Activated CD8-positive, alpha-beta memory T cell treated with anti-CD3 and anti-CD28 coated beads for 36 hours (primary cell): ENCODE results near the gene ARHGAP4. TPM values are rescaled to one million over a fixed set of nuclear protein-coding genes. Genes with fewer than 3 reads are reported as not detected.

Source experiments
- CTCF ChIA-PET: fragments of 350-600 bp; sonication (Branson Sonifier 250); formaldehyde crosslinking; loops from one replicate; lab custom pipeline; 2021; ENCODE audit warnings: antibody characterized with exemption; lab: Charles Lee
- POLR2A ChIA-PET: fragments of 350-600 bp; sonication (Branson Sonifier 250); formaldehyde crosslinking; loops from one replicate; lab custom pipeline; 2021; ENCODE audit warnings: antibody characterized with exemption; lab: Charles Lee
- total RNA-seq, 2 experiments: library from RNA; stranded (reverse); gene quantifications; one replicate each; pipeline ENCODE4 v1.2.3, GENCODE V29; 2021

ARHGAP4 gene
- total RNA-seq, 2 experiments from 2014 or later = 112 to 113 TPM

DNA sequence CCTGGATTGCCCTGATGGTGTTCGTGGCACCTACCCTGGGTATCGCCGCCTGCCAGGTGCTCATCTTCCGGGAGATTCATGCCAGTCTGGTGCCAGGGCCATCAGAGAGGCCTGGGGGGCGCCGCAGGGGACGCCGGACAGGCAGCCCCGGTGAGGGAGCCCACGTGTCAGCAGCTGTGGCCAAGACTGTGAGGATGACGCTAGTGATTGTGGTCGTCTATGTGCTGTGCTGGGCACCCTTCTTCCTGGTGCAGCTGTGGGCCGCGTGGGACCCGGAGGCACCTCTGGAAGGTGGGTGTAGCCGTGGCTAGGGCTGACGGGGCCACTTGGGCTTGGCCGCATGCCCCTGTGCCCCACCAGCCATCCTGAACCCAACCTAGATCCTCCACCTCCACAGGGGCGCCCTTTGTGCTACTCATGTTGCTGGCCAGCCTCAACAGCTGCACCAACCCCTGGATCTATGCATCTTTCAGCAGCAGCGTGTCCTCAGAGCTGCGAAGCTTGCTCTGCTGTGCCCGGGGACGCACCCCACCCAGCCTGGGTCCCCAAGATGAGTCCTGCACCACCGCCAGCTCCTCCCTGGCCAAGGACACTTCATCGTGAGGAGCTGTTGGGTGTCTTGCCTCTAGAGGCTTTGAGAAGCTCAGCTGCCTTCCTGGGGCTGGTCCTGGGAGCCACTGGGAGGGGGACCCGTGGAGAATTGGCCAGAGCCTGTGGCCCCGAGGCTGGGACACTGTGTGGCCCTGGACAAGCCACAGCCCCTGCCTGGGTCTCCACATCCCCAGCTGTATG is 19.7 kb downstream of the ARHGAP4 start:
- ChIA-PET POLR2A (interaction anchor here (1.3 kb wide), 1 partner anchor 20 kb away, joined by 10 read pairs; the partner anchor contains the start of gene ARHGAP4), CTCF (interaction anchor here (0.8 kb wide), 1 partner anchor 41 kb away, joined by 4 read pairs; no protein-coding TSS in a partner anchor)

DNA sequence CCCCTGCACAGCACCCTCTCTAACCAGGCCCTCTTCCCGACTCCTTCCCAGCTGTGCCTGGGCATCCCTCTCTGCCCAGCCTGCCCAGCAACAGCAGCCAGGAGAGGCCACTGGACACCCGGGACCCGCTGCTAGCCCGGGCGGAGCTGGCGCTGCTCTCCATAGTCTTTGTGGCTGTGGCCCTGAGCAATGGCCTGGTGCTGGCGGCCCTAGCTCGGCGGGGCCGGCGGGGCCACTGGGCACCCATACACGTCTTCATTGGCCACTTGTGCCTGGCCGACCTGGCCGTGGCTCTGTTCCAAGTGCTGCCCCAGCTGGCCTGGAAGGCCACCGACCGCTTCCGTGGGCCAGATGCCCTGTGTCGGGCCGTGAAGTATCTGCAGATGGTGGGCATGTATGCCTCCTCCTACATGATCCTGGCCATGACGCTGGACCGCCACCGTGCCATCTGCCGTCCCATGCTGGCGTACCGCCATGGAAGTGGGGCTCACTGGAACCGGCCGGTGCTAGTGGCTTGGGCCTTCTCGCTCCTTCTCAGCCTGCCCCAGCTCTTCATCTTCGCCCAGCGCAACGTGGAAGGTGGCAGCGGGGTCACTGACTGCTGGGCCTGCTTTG is 20.5 kb downstream of the ARHGAP4 start:
- CTCF ChIA-PET = no interaction called here
- POLR2A ChIA-PET = no interaction called here

DNA sequence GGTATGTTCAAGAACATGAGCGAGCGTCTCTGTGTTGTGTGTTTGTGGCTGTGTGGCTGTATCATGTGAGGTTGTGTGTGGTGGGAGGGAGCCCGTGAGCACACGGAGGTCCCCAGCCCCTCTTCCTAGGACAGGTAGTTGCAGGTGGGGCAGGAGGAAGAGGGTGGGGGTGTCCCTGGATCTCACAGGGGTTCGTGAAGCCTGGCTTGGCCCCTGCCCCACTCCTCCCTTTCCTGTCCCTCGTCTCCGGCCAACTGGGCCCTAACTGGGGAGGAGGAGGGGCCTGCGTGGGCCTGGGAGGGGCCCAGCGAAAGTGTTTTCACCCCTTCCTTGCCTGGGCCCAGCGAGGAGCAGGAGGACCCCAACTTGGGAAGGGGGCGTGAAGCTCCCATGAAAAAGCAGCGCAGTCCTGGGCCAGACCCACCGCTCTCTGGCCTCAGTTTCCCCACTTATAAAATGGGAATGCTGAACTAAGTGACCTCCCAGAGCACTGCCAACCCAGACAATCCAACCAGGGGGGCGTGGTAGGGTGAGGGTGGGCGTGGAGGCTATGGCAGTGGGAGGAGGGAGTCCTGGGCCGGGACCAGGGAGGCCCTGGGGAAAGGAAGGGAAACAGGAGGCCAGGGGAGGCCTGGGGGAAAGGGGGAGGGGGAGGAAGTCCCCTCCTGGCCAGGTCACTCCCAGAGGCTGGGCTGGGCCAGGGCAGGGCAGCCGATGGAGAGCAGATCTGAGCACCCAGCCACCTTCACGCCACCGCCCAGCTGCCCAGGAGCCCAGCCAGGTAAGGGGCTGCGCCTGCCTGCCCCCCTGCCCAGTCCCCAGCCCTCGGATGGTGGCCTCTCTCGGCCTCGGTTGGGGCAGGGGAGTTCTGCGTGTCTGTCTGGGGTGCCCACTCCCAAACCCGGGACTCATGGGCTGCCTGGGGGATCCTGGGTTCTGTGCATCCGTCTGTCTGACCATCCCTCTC is 21.8 kb downstream of the ARHGAP4 start, which contains the start of gene AVPR2:
TSS of gene AVPR2 (plus strand) at position 683 of the 967 bp plus-strand sequence. CDS start 473 bp downstream, outside the sequence.
- ChIA-PET POLR2A (no interaction called here), CTCF (no interaction called here)

DNA sequence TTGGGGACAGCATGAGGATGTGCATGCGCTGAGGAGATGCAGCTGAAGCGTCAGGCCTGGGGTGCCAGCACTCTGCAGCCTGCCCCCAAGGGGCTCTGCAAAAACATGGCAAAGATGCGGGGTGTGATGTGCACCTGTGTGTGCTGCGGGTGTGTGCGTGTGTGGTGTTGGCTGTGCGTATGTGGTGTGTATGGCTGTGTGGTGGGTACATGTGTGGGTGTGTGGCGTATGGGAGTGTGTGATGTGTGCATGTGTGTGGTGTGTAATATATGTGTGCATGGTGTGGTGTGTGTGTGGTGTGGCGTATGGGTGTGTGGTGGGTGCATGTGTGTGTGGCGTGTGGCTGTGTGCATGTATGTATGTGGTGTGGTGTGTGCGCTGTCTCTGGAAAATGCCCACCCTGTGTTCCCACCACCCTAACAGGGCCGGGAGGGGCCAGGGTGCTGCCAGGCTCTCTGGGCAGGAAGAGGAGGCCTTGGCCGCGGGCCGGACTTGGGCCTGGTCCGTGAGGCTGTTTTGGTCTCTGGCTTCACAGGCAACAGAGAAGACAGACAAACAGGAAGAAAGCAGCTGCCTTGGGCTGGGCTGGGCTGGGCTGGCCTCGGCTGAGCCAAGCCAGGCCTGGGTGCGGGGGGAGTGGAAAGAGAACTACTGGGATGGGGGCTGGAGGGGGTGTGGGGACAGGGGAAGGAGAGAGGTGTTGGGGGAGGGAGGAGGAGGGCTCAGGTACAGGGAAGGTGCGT is 22.7 kb downstream of the ARHGAP4 start:
- ChIA-PET CTCF (no interaction called here), POLR2A (no interaction called here)

DNA sequence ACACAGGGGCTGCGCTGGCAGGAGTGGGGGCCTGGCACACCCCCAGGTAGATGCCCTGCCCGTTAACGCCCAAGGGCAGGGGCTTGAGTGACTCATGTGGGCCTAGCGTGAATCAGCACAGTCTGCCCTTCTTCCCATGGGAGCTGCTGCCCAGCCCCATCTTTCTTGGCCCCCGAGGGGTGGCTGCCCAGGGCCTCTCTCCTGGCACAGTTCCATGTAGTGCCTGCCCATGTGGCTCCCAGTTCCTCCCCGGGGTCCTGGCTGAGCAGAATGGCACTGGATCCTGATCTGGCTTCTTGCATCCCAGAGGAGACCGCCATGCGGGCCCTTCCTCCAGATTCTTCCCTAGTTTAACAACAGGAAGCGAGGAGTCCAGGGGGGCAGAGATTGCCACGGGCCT is 23.7 kb downstream of the ARHGAP4 start:
- POLR2A ChIA-PET = no interaction called here
- CTCF ChIA-PET = no interaction called here

DNA sequence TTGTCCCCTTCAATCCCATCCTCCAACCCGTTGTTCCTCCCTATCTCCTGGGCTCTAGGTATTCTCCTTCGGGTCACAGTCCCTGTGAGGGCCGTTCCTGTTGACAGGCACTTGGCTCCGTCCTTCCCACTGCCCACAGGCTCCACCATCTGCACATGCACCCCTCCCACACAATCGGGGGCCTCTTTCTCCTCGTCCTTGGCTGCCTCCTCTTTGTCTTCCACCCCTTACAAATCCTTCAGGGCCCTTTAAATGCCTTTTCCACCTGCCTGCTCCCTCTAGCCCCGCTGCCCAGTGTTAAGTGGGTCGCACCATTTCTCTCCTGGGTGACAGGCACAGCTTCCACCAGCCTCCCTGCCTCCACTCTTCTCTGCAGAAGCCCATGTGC is 24.3 kb downstream of the ARHGAP4 start:
- POLR2A ChIA-PET = no interaction called here
- CTCF ChIA-PET = no interaction called here

DNA sequence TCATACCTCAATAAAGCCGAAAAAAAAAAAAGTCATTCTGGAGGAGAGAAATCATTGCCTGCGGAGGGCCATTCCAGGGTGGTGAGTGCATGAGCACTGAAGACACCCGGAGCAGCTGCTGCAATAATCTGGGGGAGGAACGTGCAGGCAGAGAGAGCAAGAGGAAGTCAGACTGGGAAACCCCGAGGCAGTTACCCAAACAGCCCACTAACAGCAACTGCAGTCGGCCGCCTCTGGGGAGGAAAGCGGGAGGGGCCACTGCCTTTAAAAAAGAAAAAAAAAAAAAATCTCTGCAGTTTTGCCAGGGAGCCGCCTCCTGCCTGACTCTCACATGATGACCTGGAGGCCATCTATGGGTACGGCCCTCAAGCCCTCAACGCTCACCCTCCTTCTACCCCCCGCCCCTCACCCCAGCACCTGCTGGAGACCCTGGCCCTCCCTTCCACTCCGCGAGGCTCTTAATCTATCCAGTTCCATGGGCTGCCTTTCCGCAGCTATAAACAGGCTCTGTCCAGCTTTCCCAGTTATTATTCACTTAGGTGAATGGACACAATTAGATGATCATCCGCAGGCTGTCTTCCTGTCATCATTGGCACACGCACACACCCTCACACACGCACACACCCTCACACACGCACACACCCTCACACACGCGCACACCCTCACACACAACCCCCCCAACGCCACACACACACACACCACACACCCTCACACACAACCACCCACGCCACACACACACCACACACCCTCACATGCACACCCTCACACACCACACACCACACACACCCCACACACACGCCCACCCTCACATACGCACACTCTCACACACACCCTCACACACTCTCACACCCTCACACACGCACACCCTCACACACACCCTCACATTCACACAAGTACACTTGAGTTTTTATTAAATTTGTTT is 25.0 kb downstream of the ARHGAP4 start:
- CTCF ChIA-PET = no interaction called here
- POLR2A ChIA-PET = interaction anchor here (0.6 kb wide), 1 partner anchor 176 kb away, joined by 3 read pairs; no protein-coding TSS in a partner anchor

DNA sequence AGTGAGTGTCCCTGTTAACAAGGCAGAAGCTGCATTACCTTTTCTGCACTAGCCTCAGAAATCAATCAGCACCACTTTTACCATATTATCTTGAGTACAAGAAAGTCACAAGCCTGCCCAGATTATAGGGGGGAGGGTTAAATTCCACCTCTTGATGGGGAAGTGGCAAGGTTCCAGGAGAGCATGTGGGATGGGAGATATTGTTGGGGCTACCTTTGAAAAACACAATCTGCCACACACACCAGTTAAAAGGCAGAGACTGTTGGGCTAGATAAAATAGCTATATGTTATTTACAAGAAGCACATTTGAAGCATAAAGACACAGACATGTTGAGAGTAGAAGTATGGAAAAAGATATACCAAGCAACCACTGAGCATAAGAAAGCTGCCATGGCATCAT is 28.2 kb downstream of the ARHGAP4 start:
- ChIA-PET CTCF (no interaction called here), POLR2A (interaction anchor here (0.7 kb wide), 1 partner anchor 119 kb away, joined by 8 read pairs; no protein-coding TSS in a partner anchor)

DNA sequence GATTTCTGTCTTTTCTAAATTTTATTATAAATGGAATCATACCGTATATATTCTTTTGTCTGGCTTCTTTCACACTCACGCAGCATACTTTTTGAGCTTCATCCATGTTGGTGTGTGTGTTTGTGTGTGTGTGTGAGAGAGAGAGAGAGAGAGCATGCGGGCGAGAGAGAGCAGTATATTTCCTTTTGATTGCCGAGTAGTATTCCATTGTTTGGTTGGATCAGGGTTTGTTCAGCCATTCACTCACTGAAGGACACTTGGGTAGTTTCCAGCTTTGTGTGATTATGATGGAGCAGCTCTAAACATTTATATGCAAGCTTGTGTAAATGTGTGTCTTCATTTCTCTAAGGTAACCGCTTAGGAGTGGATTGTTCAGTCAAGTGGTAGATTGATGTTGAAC is 36.9 kb downstream of the ARHGAP4 start:
- CTCF ChIA-PET = no interaction called here
- POLR2A ChIA-PET = no interaction called here

DNA sequence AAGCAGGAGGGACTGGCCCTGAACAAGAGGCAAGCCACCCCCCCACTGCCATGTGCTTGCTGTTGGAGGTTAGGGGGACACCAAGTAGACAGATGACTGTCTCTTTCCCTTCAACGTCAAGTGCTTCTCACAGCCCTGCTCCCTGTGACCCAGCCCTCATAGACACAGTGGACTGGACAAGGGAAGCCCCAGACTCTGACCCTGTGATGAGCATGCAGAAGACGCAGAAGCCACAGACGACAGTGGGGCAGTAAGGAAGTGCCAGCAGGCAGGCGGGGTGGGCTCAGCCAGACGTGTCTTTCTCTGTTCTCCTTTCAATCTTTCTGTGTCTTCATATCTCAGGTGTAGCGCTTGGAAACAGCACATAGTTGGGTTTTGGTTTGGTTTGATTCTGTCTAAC is 37.7 kb downstream of the ARHGAP4 start:
- POLR2A ChIA-PET = no interaction called here
- CTCF ChIA-PET = no interaction called here

DNA sequence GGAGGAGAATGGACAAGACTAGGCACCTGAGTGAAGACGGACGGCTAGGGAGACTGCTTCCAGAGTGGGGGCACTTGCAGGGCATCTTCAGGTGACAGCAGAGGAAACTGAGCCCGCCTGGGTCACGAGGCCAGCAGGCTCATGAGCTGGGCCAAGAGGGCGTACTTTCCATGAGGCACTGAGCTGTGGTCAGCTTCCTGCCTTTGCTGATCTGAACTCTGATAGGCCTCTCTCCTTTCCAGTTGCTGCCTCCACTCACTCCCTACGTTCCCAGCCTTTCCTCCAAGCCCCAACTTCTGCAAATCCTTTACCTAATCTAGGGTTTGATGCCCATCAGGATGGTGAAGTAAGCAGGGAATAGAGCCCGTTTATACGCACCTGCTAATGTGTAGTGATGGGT is 38.7 kb downstream of the ARHGAP4 start:
- ChIA-PET POLR2A (interaction anchor here (0.5 kb wide), 1 partner anchor 130 kb away, joined by 4 read pairs; no protein-coding TSS in a partner anchor), CTCF (no interaction called here)

DNA sequence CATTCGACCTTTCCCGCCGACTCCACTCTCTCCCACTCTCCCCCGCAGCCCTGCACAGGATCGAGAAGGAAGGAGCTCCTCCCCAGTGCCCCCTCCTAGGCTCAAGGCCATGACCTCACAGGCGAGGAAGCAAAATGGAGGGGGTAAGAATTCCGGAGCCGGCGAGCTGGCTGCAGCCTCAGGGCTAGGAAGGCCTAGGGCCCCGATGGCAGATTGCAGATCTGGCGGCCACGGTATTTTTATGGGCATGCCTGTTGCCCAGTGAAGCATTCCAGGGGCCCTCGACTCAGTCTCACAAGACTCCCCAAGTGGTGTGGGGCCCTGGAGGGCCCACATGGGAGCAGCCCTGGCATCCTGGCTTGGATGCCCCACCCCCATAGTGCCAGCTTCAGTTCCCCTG is 39.1 kb downstream of the ARHGAP4 start:
- ChIA-PET CTCF (no interaction called here), POLR2A (interaction anchor here (0.5 kb wide), 1 partner anchor 130 kb away, joined by 4 read pairs; no protein-coding TSS in a partner anchor)

DNA sequence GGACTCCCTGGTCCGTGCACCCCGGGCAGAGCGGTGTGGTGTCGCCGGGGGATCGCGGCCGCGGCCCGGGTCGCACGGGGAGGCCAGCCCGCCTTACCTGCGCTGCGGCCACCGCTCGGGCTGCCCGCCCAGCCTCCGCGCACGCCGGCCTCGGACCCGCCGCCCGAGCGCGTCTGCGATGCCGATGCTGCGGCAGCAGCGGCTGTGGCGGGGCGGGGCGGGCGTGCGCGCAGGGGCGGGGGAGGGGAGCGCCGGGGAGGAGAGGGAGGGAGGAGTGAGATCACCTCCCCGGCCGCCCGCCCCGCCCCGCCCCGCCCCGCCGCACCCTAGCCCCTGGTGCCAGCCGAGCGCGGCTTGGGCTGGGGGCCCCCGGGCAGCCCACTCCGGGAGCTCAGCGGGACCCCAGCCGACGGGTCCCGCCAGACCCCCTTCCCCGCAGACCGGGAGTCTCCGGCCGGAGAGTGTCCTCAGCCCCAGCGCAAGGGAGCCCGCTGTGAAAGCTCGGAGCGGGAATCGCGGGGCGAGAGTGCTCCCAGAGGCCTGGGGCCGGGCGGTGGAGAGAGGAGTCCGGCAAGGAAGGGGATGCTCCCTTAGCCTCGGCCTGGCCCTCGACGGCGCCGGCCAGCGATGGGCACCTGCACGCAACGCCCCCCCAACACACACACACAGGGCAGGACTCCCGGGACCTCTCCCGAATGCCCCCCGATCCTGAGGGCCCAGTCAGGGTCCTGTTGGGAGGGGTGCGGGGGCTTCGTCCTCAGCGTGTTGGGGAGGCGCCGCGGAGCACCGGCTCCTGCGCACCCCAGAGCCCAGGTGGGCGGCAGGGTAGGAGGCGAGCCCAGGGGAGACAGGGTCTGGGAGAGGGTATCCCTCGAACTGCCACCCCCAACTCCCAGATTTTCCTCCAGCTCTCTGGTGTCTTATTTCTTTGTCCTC is 39.8 kb downstream of the ARHGAP4 start, which contains the start of gene L1CAM:
TSS of gene L1CAM (minus strand) at position 206 of the 936 bp plus-strand sequence. CDS start 10,337 bp downstream, outside the sequence.
- ChIA-PET CTCF (no interaction called here), POLR2A (no interaction called here)

DNA sequence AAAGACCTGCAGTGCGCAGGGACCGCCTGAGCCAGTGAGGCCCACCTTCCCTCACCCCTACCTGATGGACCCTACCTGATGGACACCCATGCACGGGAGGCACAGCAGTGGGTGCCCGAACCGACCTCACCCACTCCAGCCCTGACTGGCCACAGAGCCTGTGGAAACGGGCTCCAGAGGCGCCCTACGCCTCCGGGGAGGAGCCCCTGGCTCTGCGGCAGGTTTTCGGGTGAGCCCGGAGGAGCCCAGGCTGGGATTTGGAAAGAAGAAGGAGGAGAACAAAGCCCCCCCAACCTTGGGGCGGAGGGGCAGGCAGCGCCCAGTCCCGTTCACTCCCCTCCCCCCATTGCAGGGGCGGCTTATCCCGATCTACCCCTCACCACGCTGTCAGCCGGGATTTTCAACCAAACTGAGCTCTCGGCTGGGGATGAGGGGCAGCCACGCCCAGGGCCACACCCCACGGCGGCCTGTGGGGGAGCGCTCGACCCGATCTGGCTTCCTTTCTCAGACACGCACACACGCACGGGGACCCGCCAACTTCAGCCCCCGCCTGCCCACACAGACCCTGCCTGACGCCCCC is 40.8 kb downstream of the ARHGAP4 start:
- ChIA-PET CTCF (no interaction called here), POLR2A (no interaction called here)

DNA sequence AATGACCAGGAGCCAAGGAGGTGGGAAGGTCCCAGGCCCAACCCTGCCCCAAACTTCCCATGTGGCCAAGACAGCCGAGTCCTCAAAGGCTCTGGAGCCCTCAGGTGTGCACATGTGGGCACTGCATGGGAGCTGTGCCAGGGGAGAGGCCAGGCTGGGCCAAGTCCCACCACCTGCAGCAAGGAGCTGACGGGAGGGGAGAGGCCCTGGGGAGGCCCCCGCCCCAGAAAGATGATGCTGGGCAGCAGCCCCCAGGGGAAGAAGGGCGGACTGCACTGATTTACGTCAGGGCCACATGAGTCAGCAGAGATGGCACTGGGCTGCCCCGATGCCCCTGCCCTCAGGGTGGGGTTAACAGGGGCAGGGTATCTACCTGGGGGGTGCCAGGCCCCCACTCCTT is 41.5 kb downstream of the ARHGAP4 start:
- ChIA-PET CTCF (no interaction called here), POLR2A (no interaction called here)

DNA sequence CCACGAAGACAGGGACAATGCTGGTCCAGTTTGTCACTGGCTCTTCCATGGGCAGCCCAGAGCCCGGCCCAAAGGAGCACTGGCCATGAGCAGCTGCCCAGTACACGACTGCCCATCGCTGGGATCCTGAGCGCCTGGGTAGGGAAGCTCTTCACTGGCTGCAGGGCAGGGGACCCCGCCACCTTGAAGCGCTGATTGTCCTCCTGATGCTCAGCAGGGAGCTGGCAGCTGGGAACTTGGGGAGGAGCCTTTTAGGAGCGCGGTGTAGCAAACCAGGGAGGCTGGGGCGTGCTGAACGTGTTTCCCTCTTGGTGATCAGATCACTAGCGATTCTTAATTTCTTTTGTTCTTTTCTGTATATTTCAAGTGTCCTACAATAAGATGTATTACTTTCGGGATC is 41.9 kb downstream of the ARHGAP4 start:
- CTCF ChIA-PET = no interaction called here
- POLR2A ChIA-PET = no interaction called here
